HTERT RPE-1 (cell line): ENCODE results near the gene PLIN5.

Source experiments
- in situ Hi-C: fragments of 300-500 bp; cut with MboI; formaldehyde crosslinking; loops from 4 replicates; pipeline ENCODE4 v1.14.3; 2020; ENCODE audit warnings: low sequenced_read_pairs

The PLIN5 gene

GRCh38 chr19:4493104-4493928 is 41.7 kb downstream of the PLIN5 start:
- in situ Hi-C loops, result no loop called here

GRCh38 chr19:4492337-4493103 is 42.5 kb downstream of the PLIN5 start:
- in situ Hi-C loops, result no loop called here

- in situ Hi-C loops, result no loop called here
Observed at GRCh38 chr19:4491446-4491845, 43.6 kb downstream of the PLIN5 start.

- in situ Hi-C loops, result no loop called here
Observed at GRCh38 chr19:4488496-4488895, 46.5 kb downstream of the PLIN5 start.

- in situ Hi-C loops, result no loop called here
Observed at GRCh38 chr19:4487572-4487971, 47.5 kb downstream of the PLIN5 start.

- in situ Hi-C loops, result no loop called here
Observed at GRCh38 chr19:4483385-4483784, 51.6 kb downstream of the PLIN5 start.

GRCh38 chr19:4482721-4483364 is 52.2 kb downstream of the PLIN5 start:
- in situ Hi-C loops, result no loop called here

DNA sequence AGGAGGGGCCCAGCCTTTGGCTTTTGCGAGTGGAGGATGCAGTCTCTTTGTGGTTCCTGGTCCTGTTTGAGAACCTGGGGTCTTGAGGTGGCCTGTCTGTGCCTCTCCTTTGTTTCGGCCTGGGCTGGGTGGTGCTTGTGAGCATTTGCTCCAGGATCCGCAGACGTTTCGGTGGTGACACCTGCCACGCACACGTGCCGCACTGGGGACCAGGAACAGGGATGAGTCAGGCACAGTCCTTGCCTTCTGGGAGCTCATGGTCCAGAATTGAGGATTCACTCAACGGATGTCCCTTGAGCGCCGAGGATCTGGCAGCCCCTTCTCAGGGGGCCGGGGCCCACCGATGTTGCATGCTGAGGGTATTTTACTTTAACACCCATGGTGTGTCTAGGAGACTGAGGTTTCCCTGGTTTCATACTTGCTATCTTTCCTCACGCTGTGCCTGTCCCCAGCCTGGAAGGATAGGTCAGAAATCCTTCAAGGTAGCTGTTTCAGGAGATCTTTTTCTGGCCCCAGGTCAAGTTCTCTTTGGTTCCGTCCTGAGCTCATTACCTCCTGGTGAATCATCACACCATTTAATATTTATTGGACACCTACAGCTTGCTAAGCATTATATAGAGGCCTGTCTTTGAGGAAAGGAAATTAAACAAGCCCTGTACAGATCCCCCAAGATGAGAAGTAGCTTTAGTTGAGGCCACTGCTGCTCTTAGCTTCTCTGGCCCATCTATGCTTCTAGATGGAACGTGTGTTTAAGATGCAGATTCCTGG is 57.8 kb downstream of the PLIN5 start:
- in situ Hi-C loops, result no loop called here

GRCh38 chr19:4474514-4475022 is 60.5 kb downstream of the PLIN5 start:
- in situ Hi-C loops, result no loop called here

GRCh38 chr19:4473763-4474513 is 61.1 kb downstream of the PLIN5 start:
- in situ Hi-C loops, result no loop called here

- in situ Hi-C loops, result no loop called here
Observed at GRCh38 chr19:4473011-4473762, 61.8 kb downstream of the PLIN5 start.
